Esophagus muscularis mucosa (tissue), 4 donors: ENCODE results near the gene UBTD2. TPM values are rescaled to one million over a fixed set of nuclear protein-coding genes. Genes with fewer than 3 reads are reported as not detected.

Experiments
- DNase-seq: peaks from one replicate; pipeline ENCODE4 v3.0.0-alpha.2; 2017; ENCODE audit errors: extremely low spot score
- H3K27ac ChIP-seq, 4 donors: fragments of 200-600 bp; sonication (generic); replicated peaks in 1 of 4; 1 replicate in 3 of 4; 2 replicates in 1 of 4; pipeline ENCODE4 v1.5.1; 2016 to 2019; ENCODE audit warnings: mild to moderate bottlenecking in 1 of 4
- H3K27me3 ChIP-seq, 4 donors: fragments of 200-600 bp; sonication (generic); one replicate each; pipeline versions ENCODE4 v1.5.1 to v1.6.0; 2016 to 2019
- H3K36me3 ChIP-seq, 4 donors: fragments of 200-600 bp; sonication (generic); one replicate each; pipeline ENCODE4 v1.5.1; 2016 to 2019
- H3K4me1 ChIP-seq, 4 donors: fragments of 200-600 bp; sonication (generic); one replicate each; pipeline ENCODE4 v1.5.1; 2016 to 2019
- H3K4me3 ChIP-seq, 4 donors: fragments of 200-600 bp; sonication (generic); 1 replicate in 2 of 4; 2 replicates in 2 of 4; pipeline ENCODE4 v1.5.1; 2016 to 2019; ENCODE audit warnings: mild to moderate bottlenecking in 4 of 4, moderate library complexity in 1 of 4
- H3K9me3 ChIP-seq, 4 donors: fragments of 200-600 bp; sonication (generic); 1 replicate in 3 of 4; 2 replicates in 1 of 4; pipeline ENCODE4 v1.5.1; 2016 to 2019
- EP300 ChIP-seq: sonication (generic); formaldehyde crosslinking; IDR thresholded peaks from one replicate; pipeline ENCODE4 v1.6.1; 2017; ENCODE audit warnings: antibody characterized with exemption
- POLR2A ChIP-seq: fragments of 450-650 bp; IDR thresholded peaks from one replicate; pipeline ENCODE4 v1.6.1; 2017; ENCODE audit warnings: antibody characterized with exemption, moderate library complexity, mild to moderate bottlenecking, low read depth
- POLR2AphosphoS5 ChIP-seq, 2 donors: sonication (generic); formaldehyde crosslinking; IDR thresholded peaks; one replicate each; pipeline ENCODE4 v1.6.1; 2017; ENCODE audit warnings: antibody characterized with exemption in 2 of 2
- WGBS: methylation state at CpG from one replicate; pipeline ENCODE4 v1.1.5; 2018; 5-methylcytosine and 5-hydroxymethylcytosine counted together
- intact Hi-C: fragments of 100-400 bp; cut with DNase I; formaldehyde crosslinking; loops from one replicate; pipeline ENCODE4 v1.15.1; 2023
- total RNA-seq, 4 donors: library from RNA; depleted of rRNA; stranded (reverse); fragments of >200 nt; gene quantifications; one replicate each; pipeline versions ENCODE4 v1.1.0 to v1.2.1, GENCODE V29; 2016
- TF ChIP-seq, protein P1 (sequence below), 3 experiments: fragments of 200-600 bp in 2 of 3; fragments of 450-650 bp in 1 of 3; sonication (generic) in 2 of 3; IDR thresholded peaks; one replicate each; pipeline ENCODE4 v1.5.1; 2017 to 2019; ENCODE audit warnings: antibody characterized with exemption in 3 of 3, mild to moderate bottlenecking in 2 of 3, moderate library complexity in 1 of 3

UBTD2 gene
- total RNA-seq, 4 donors from 2014 or later, result 19.4 to 20.0 (median 19.9) TPM

- intact Hi-C loops, result no loop called here
- TF ChIP-seq POLR2AphosphoS5 (IDR thresholded peaks at IDR 0.05) (no peak), POLR2A (no peak), EP300 (no peak)
- TF ChIP-seq, protein P1, sequence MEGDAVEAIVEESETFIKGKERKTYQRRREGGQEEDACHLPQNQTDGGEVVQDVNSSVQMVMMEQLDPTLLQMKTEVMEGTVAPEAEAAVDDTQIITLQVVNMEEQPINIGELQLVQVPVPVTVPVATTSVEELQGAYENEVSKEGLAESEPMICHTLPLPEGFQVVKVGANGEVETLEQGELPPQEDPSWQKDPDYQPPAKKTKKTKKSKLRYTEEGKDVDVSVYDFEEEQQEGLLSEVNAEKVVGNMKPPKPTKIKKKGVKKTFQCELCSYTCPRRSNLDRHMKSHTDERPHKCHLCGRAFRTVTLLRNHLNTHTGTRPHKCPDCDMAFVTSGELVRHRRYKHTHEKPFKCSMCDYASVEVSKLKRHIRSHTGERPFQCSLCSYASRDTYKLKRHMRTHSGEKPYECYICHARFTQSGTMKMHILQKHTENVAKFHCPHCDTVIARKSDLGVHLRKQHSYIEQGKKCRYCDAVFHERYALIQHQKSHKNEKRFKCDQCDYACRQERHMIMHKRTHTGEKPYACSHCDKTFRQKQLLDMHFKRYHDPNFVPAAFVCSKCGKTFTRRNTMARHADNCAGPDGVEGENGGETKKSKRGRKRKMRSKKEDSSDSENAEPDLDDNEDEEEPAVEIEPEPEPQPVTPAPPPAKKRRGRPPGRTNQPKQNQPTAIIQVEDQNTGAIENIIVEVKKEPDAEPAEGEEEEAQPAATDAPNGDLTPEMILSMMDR (IDR thresholded peaks at IDR 0.05), result no peak
Measured at GRCh38 chr5:172264815-172265395, 18.7 kb downstream of the UBTD2 start.

GRCh38 chr5:172255444-172255843 lies 28.1 kb downstream of the UBTD2 start:
- intact Hi-C loops, result no loop called here
- no peak overlapping the region for H3K27ac ChIP-seq
- peaks cover 0 to 21% (median 16%) of the 10 kb centered on the region in 4 donors for H3K36me3 ChIP-seq
- WGBS, result 96% methylated on average over 11 of the region's 23 CpGs
- H3K4me3 ChIP-seq, result no peak overlapping the region
- no peaks in the 10 kb centered on the region for H3K27me3 ChIP-seq
- peaks cover 0 to 19% (median 8%) of the 10 kb centered on the region in 4 donors for H3K9me3 ChIP-seq
- TF ChIP-seq, protein P1 (IDR thresholded peaks at IDR 0.05), result no peak
- TF ChIP-seq EP300 (no peak), POLR2AphosphoS5 (IDR thresholded peaks at IDR 0.05) (no peak), POLR2A (no peak)
- H3K4me1 ChIP-seq, result no peaks in the 10 kb centered on the region
- no peak for DNase-seq

More at GRCh38 chr5:172264815-172265395, 18.7 kb downstream of the UBTD2 start:
- WGBS, result 90% methylated on average over 4 of the region's 4 CpGs
- Histone ChIP-seq H3K9me3 (no peaks in the 10 kb centered on the region), H3K36me3 (peaks cover 0 to 3% (median 0%) of the 10 kb centered on the region in 4 donors), H3K27ac (no peak overlapping the region), H3K27me3 (no peaks in the 10 kb centered on the region), H3K4me3 (no peak overlapping the region), H3K4me1 (peaks cover 16 to 37% (median 22%) of the 10 kb centered on the region in 4 donors)
- DNase-seq, result no peak

GRCh38 chr5:172252501-172252900 lies 31.1 kb downstream of the UBTD2 start:
- no peak overlapping the region for H3K27ac ChIP-seq
- H3K36me3 ChIP-seq, result peaks cover 0 to 18% (median 15%) of the 10 kb centered on the region in 4 donors
- intact Hi-C loops, result no loop called here
- H3K27me3 ChIP-seq, result no peaks in the 10 kb centered on the region
- WGBS, result 83% methylated on average over 2 of the region's 2 CpGs
- no peak overlapping the region for H3K4me3 ChIP-seq
- H3K4me1 ChIP-seq, result no peaks in the 10 kb centered on the region
- DNase-seq, result no peak
- peaks cover 0 to 19% (median 8%) of the 10 kb centered on the region in 4 donors for H3K9me3 ChIP-seq
- TF ChIP-seq POLR2A, result no peak
- TF ChIP-seq, protein P1 (IDR thresholded peaks at IDR 0.05), result no peak

- no peak overlapping the region for H3K27ac ChIP-seq
- no peak for DNase-seq
- H3K36me3 ChIP-seq, result peaks cover 0 to 18% (median 15%) of the 10 kb centered on the region in 4 donors
- peaks cover 0 to 19% (median 8%) of the 10 kb centered on the region in 4 donors for H3K9me3 ChIP-seq
- intact Hi-C loops, result no loop called here
- H3K27me3 ChIP-seq, result no peaks in the 10 kb centered on the region
- H3K4me3 ChIP-seq, result no peak overlapping the region
- 97% methylated on average over 1 of the region's 1 CpG for WGBS
- no peaks in the 10 kb centered on the region for H3K4me1 ChIP-seq
- TF ChIP-seq, protein P1 (IDR thresholded peaks at IDR 0.05), result no peak
- no peak for TF ChIP-seq POLR2A
- no peak for TF ChIP-seq POLR2AphosphoS5 (IDR thresholded peaks at IDR 0.05)
- TF ChIP-seq EP300, result no peak
Measured at GRCh38 chr5:172251419-172251818, 32.1 kb downstream of the UBTD2 start.

- no peak for DNase-seq
- WGBS, result 88% methylated on average over 2 of the region's 2 CpGs
Measured at GRCh38 chr5:172248637-172249036, 34.9 kb downstream of the UBTD2 start.

More at GRCh38 chr5:172248637-172249036, 34.9 kb downstream of the UBTD2 start:
- peaks cover 0 to 19% (median 8%) of the 10 kb centered on the region in 4 donors for H3K9me3 ChIP-seq
- no peak overlapping the region for H3K27ac ChIP-seq
- TF ChIP-seq, protein P1 (IDR thresholded peaks at IDR 0.05), result no peak
- no peak for TF ChIP-seq POLR2AphosphoS5 (IDR thresholded peaks at IDR 0.05)
- no peak for TF ChIP-seq EP300
- no peak for TF ChIP-seq POLR2A
- H3K36me3 ChIP-seq, result peaks cover 0 to 3% (median 0%) of the 10 kb centered on the region in 4 donors
- intact Hi-C loops, result no loop called here
- peaks cover 0 to 8% (median 6%) of the 10 kb centered on the region in 4 donors for H3K4me1 ChIP-seq
- no peak overlapping the region for H3K4me3 ChIP-seq
- no peaks in the 10 kb centered on the region for H3K27me3 ChIP-seq
